Naive thymus-derived CD4-positive, alpha-beta T cell (primary cell): ENCODE data around the gene TMEM150A. TPM values are rescaled to one million over a fixed set of nuclear protein-coding genes. Genes with fewer than 3 reads are reported as not detected.

ENCODE experiments used
- ATAC-seq: fragments of 150-1000 bp; cut with Tn5 transposase; 2 replicates; pipeline ENCODE4 v1.10.0; 2021; ENCODE audit warnings: mild to moderate bottlenecking, moderate library complexity
- CTCF ChIA-PET: fragments of 350-600 bp; sonication (Branson Sonifier 250); formaldehyde crosslinking; loops from one replicate; lab custom pipeline; 2021; ENCODE audit warnings: antibody characterized with exemption; lab: Charles Lee
- POLR2A ChIA-PET: fragments of 350-600 bp; sonication (Branson Sonifier 250); formaldehyde crosslinking; loops from one replicate; lab custom pipeline; 2021; ENCODE audit warnings: antibody characterized with exemption, inconsistent platforms; lab: Charles Lee
- DNase-seq, 9 donors: peaks; one replicate each; pipeline versions ENCODE4 v3.0.0 to v3.0.0-alpha.2; 2020 to 2022; ENCODE audit warnings: mixed read lengths in 1 of 9
- H3K27ac ChIP-seq: one replicate; pipeline ENCODE4 v1.7.0; 2013; ENCODE audit warnings: mild to moderate bottlenecking, low read depth, low read length, moderate library complexity
- H3K27me3 ChIP-seq, 2 donors: one replicate each; pipeline ENCODE4 v1.7.0; 2013; ENCODE audit warnings: low read length in 2 of 2, mild to moderate bottlenecking in 2 of 2, moderate library complexity in 2 of 2; ENCODE audit not compliant: control insufficient read depth in 2 of 2, insufficient read depth in 2 of 2
- H3K36me3 ChIP-seq, 3 experiments: 1 replicate in 2 of 3; 2 replicates in 1 of 3; pipeline ENCODE4 v1.7.0; 2013; ENCODE audit warnings: low read length in 3 of 3, mild to moderate bottlenecking in 3 of 3, moderate library complexity in 1 of 3; ENCODE audit not compliant: insufficient read depth in 3 of 3, control insufficient read depth in 2 of 3
- H3K4me1 ChIP-seq, 2 donors: one replicate each; pipeline ENCODE4 v1.7.0; 2013; ENCODE audit warnings: low read length in 2 of 2, mild to moderate bottlenecking in 2 of 2, moderate library complexity in 1 of 2; ENCODE audit not compliant: control insufficient read depth in 2 of 2, insufficient read depth in 2 of 2
- H3K4me3 ChIP-seq: 2 replicates; pipeline ENCODE4 v1.7.0; 2013; ENCODE audit warnings: mild to moderate bottlenecking, low read length
- H3K9me3 ChIP-seq, 3 experiments: 1 replicate in 2 of 3; 2 replicates in 1 of 3; pipeline ENCODE4 v1.7.0; 2013; ENCODE audit warnings: low read length in 3 of 3; ENCODE audit not compliant: control insufficient read depth in 2 of 3
- H3K27ac Mint-ChIP-seq, 9 donors: one replicate each; pipeline ENCODE4 v1.8.0; 2020 to 2022; ENCODE audit warnings: mixed read lengths in 9 of 9, mild to moderate bottlenecking in 8 of 9, moderate library complexity in 5 of 9, inconsistent platforms in 2 of 9
- H3K27me3 Mint-ChIP-seq, 5 donors: one replicate each; pipeline ENCODE4 v1.8.0; 2021 to 2022; ENCODE audit warnings: mixed read lengths in 5 of 5, mild to moderate bottlenecking in 1 of 5
- H3K36me3 Mint-ChIP-seq, 5 donors: one replicate each; pipeline ENCODE4 v1.8.0; 2020 to 2022; ENCODE audit warnings: mixed read lengths in 5 of 5, mild to moderate bottlenecking in 3 of 5, inconsistent platforms in 1 of 5
- H3K4me1 Mint-ChIP-seq, 7 donors: one replicate each; pipeline ENCODE4 v1.8.0; 2020 to 2022; ENCODE audit warnings: mixed read lengths in 7 of 7, mild to moderate bottlenecking in 3 of 7, inconsistent platforms in 1 of 7
- H3K4me3 Mint-ChIP-seq, 10 donors: one replicate each; pipeline ENCODE4 v1.8.0; 2020 to 2022; ENCODE audit warnings: mild to moderate bottlenecking in 10 of 10, mixed read lengths in 10 of 10, moderate library complexity in 6 of 10, inconsistent platforms in 2 of 10
- H3K9me3 Mint-ChIP-seq, 11 donors: one replicate each; pipeline ENCODE4 v1.8.0; 2020 to 2022; ENCODE audit warnings: mixed read lengths in 11 of 11, mild to moderate bottlenecking in 4 of 11, inconsistent platforms in 1 of 11, moderate library complexity in 1 of 11
- intact Hi-C, 2 donors: fragments of 100-400 bp; cut with micrococcal nuclease; formaldehyde crosslinking; loops; one replicate each; pipeline ENCODE4 v1.15.1; 2023
- polyA plus RNA-seq, 2 donors: library from polyadenylated mRNA; unstranded; fragments of 300-500 nt; fragmentation: Illumina TruSeq; gene quantifications; one replicate each; pipeline ENCODE4 v1.2.3, GENCODE V29; 2021
- total RNA-seq, 6 experiments: library from RNA in 5 of 6; stranded (reverse) in 5 of 6; gene quantifications; 1 replicate in 5 of 6; 2 replicates in 1 of 6; pipeline ENCODE4 v1.2.3 and lab custom pipeline; 2021 to 2026

The TMEM150A gene
- total and polyA plus RNA-seq, 7 experiments from 2014 or later = 5.1 to 17.8 (median 11.2) TPM

DNA sequence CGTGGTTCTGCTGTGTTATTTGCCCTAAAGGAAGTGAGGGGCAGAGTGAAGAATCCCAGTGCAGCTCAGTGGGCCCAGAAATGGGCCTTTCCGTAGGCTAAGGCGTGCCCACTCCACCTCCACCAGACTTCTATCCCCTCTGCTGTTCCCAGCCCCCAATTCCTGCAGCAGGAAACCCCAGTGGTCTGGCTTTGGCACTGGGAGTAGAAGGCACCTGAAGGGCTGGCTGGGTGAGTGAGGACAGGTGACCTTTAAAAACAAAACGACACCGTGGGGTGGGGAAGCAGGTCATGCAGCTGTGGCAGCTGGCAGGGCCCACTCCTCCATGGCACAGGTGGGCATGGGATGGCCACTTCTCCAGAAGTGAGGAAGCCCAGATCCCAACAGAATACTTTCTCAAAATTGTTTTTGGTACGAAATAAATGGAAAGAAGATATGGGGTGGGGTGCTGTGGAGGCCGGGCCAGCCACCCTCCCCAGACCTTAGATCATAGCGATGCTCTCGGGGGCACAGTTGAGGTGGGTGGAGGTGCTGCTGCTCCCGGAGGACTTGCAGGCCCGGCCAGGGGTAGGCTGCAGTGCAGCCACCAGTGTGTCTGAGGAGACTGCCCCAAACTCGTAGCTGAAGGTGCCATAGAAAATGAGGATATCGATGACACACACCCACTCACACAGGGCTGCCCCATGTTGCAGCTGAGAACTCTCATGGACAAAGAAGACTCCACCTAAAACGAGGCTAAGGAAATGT is 3.7 kb downstream of the TMEM150A start:
- peaks cover 29 to 56% (median 42%) of the 10 kb centered on the region in 7 donors for H3K4me1 Mint-ChIP-seq
- peak overlapping the region in 2 of 9 donors; percentile 14 to 79 for H3K27ac Mint-ChIP-seq

DNA sequence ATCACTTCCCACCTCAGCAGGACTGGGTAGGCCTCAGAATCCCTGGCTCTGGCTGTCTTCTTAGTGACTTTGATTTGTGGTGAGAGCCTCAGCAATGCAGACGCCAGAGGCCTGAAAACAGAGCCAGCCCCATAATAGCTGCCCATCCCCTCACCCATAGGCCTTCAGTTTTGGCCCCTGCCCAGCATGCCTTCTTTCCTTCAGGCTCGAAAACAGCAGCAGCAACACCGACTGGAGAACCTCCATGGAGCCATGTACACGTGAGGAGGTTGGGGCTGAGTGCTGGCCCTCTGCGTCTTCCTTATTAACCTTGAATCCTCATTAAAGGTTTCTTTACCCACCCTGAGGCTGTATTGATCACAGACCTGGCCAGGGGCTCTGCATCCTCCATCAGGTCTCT is 5.3 kb downstream of the TMEM150A start:
- no peak overlapping the region for H3K4me3 ChIP-seq
- Mint-ChIP-seq H3K9me3 (peaks cover 0 to under 1% (median 0%) of the 10 kb centered on the region in 11 donors), H3K27ac (peak overlapping the region in 8 of 9 donors; percentile 6 to 99 (median 83)), H3K4me1 (peaks cover 20 to 55% (median 37%) of the 10 kb centered on the region in 7 donors), H3K27me3 (no peaks in the 10 kb centered on the region), H3K4me3 (peak overlapping the region; percentile 74 to 100 (median 97)), H3K36me3 (peaks cover 0 to 4% (median 0%) of the 10 kb centered on the region in 5 donors)
- peaks cover 15 to 20% of the 10 kb centered on the region in 2 donors for H3K4me1 ChIP-seq
- peaks cover 0 to 22% (median 0%) of the 10 kb centered on the region in 3 experiments for H3K36me3 ChIP-seq
- ATAC-seq (no peak), DNase-seq (no peak)
- ChIA-PET CTCF (interaction anchor here (1.6 kb wide), 1 partner anchor 40 kb away, joined by 4 read pairs; no protein-coding TSS in a partner anchor), POLR2A (interaction anchor here (1.1 to 5.3 kb wide), 5 partner anchors 8 to 59 kb away, joined by 3 to 85 read pairs (median 35); partner anchors contain the start of genes GGCX, VAMP5 and VAMP8)
- no peaks in the 10 kb centered on the region for H3K27me3 ChIP-seq
- no peaks in the 10 kb centered on the region for H3K9me3 ChIP-seq
- H3K27ac ChIP-seq = no peak overlapping the region
- intact Hi-C loops = no loop called here

More for the DNA sequence above, 3.7 kb downstream of the TMEM150A start:
- peaks cover 0 to 6% (median 0%) of the 10 kb centered on the region in 5 donors for H3K36me3 Mint-ChIP-seq
- peak overlapping the region in 1 of 10 donors; percentile 71 for H3K4me3 Mint-ChIP-seq
- Histone ChIP-seq H3K4me3 (no peak overlapping the region), H3K27me3 (no peaks in the 10 kb centered on the region), H3K36me3 (peaks cover 0 to 25% (median 0%) of the 10 kb centered on the region in 3 experiments), H3K27ac (no peak overlapping the region), H3K9me3 (no peaks in the 10 kb centered on the region), H3K4me1 (peaks cover 20 to 21% of the 10 kb centered on the region in 2 donors)
- no peak for ATAC-seq
- POLR2A ChIA-PET = interaction anchor here (0.5 to 3.3 kb wide), 5 partner anchors 9 to 78 kb away, joined by 3 to 13 read pairs (median 8); partner anchors contain the start of genes USP39, VAMP5 and VAMP8
- no peak for DNase-seq
- intact Hi-C loops = no loop called here
- peaks cover 0 to 2% (median 0%) of the 10 kb centered on the region in 5 donors for H3K27me3 Mint-ChIP-seq
- no peaks in the 10 kb centered on the region for H3K9me3 Mint-ChIP-seq
- CTCF ChIA-PET = no interaction called here

DNA sequence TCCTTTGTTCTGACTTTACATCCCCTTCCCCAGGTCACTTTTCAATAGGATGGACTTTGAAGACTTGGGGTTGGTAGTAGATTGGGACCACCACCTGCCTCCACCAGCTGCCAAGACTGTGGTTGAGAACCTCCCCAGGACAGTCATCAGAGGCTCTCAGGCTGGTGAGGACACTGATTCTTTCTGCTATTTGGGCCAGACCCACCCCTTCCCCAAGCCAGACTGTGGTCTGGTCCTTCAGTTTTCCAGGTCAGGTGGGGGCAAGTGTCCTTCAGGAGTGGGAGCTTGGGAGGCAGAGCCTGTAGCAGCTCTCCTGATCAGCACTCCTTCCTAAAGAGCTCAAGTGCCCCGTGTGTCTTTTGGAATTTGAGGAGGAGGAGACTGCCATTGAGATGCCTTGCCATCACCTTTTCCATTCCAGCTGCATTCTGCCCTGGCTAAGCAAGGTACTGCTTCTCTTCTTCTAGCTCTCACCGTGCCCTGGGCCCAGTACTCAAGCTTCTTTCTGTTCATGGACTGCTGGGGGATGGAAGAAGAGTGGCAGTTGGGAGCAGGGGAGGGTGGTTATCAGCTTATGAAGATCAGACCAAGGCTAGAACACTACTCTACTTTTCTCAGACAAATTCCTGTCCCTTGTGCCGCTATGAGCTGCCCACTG is 5.9 kb downstream of the TMEM150A start:
- H3K9me3 ChIP-seq = no peaks in the 10 kb centered on the region
- POLR2A ChIA-PET = interaction anchor here (1.2 to 5.3 kb wide), 7 partner anchors 8 to 844 kb away, joined by 3 to 85 read pairs (median 30); partner anchors contain the start of genes C2orf68, GGCX, KDM3A and VAMP5
- H3K36me3 ChIP-seq = peaks cover 0 to 22% (median 0%) of the 10 kb centered on the region in 3 experiments
- Mint-ChIP-seq H3K4me3 (peak overlapping the region; percentile 74 to 100 (median 97)), H3K27me3 (no peaks in the 10 kb centered on the region), H3K27ac (peak overlapping the region; percentile 58 to 99 (median 96)), H3K9me3 (peaks cover 0 to 2% (median 0%) of the 10 kb centered on the region in 11 donors), H3K36me3 (peaks cover 0 to 4% (median 0%) of the 10 kb centered on the region in 5 donors), H3K4me1 (peaks cover 21 to 51% (median 32%) of the 10 kb centered on the region in 7 donors)
- H3K27ac ChIP-seq = peak overlapping the region; percentile 88
- peaks cover 15 to 16% of the 10 kb centered on the region in 2 donors for H3K4me1 ChIP-seq
- intact Hi-C loops = no loop called here
- CTCF ChIA-PET = interaction anchor here (1.6 kb wide), 1 partner anchor 41 kb away, joined by 4 read pairs; no protein-coding TSS in a partner anchor
- no peak for DNase-seq
- H3K4me3 ChIP-seq = peak overlapping the region; percentile 89
- ATAC-seq = no peak
- no peaks in the 10 kb centered on the region for H3K27me3 ChIP-seq

DNA sequence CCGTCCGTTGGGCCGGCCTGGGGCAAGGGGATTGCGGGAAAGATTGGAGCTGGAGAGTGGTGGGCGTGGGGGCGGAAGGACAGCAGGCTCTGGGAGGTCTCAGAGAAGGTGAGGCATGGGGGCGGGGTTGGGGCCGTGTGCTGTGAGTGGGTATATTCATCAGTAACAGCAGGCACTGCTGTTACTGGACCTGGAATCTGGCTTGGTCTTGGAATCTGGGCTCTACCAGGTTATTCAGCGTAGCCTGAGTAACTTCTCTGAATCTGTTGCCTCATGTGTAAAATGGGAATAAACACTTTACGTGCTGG is 6.5 kb downstream of the TMEM150A start:
- peaks cover 0 to 2% (median 0%) of the 10 kb centered on the region in 11 donors for H3K9me3 Mint-ChIP-seq
- POLR2A ChIA-PET = interaction anchor here (0.9 to 5.3 kb wide), 13 partner anchors 9 to 845 kb away, joined by 3 to 85 read pairs (median 11); partner anchors contain the start of genes C2orf68, ELMOD3, GGCX and KDM3A
- H3K36me3 Mint-ChIP-seq = peaks cover 0 to 6% (median 0%) of the 10 kb centered on the region in 5 donors
- DNase-seq = no peak
- H3K27ac Mint-ChIP-seq = peak overlapping the region; percentile 93 to 99 (median 97)
- CTCF ChIA-PET = interaction anchor here (0.7 to 1.6 kb wide), 2 partner anchors 41 to 42 kb away, joined by 3 to 4 read pairs; no protein-coding TSS in a partner anchor
- Histone ChIP-seq H3K27ac (peak overlapping the region; percentile 88), H3K27me3 (no peaks in the 10 kb centered on the region), H3K4me3 (peak overlapping the region; percentile 89), H3K9me3 (no peaks in the 10 kb centered on the region), H3K36me3 (peaks cover 0 to 22% (median 0%) of the 10 kb centered on the region in 3 experiments), H3K4me1 (peaks cover 15 to 16% of the 10 kb centered on the region in 2 donors)
- peak overlapping the region; percentile 93 to 100 (median 98) for H3K4me3 Mint-ChIP-seq
- ATAC-seq = no peak
- intact Hi-C loops = no loop called here
- no peaks in the 10 kb centered on the region for H3K27me3 Mint-ChIP-seq
- H3K4me1 Mint-ChIP-seq = peaks cover 25 to 45% (median 31%) of the 10 kb centered on the region in 7 donors

DNA sequence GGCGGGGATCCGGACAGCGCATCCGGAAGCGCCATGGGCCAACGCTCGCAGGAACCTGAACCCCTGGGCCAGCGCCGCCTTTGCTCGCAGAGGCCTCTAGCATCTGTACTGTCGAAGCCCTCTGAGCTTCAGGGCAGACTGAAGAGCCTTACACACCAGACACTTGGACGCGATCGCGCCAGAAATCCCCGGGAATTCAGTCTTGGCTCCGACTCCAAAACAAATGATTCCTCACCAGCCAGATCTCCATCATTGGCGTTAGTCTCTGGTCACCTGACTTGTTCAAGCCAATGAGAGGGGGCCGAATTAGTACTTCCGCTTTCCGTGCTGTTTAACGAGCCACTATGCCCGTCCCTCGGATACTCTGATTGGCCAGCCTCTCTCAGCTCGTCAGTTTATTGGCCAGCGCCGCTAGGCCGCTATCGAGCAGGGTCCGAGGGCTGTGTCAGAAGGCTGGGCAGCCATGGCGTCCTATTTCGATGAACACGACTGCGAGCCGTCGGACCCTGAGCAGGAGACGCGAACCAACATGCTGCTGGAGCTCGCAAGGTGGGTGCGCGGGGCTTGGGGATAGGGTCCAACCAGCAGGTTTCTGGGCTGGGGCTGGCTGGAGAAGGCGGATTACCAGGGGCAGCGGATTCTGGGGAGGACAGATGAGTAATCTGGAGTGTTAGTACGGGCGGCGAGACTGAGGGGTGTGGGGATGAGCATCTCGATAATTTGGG is 7.0 kb downstream of the TMEM150A start, which contains the start of gene RNF181:
RNF181 (plus strand) TSS at position 445 of the 725 bp plus-strand sequence; CDS start at position 464, 19 bp downstream.
- peaks cover 0 to 2% (median 0%) of the 10 kb centered on the region in 11 donors for H3K9me3 Mint-ChIP-seq
- H3K4me3 Mint-ChIP-seq = peak within 1 kb of the TSS; percentile 93 to 100 (median 98)

More for the DNA sequence above, 7.0 kb downstream of the TMEM150A start, which contains the start of gene RNF181:
- Histone ChIP-seq H3K4me3 (peak within 1 kb of the TSS; percentile 89), H3K9me3 (no peaks in the 10 kb centered on the region), H3K27me3 (no peaks in the 10 kb centered on the region), H3K36me3 (peaks cover 0 to 22% (median 0%) of the 10 kb centered on the region in 3 experiments), H3K4me1 (peaks cover 15 to 16% of the 10 kb centered on the region in 2 donors), H3K27ac (peak within 1 kb of the TSS; percentile 88)
- intact Hi-C loops = loop anchor here (1.0 to 2.0 kb wide), 10 partner anchors 8 to 267 kb away; partner anchors contain the start of genes C2orf68 (in 2 of the 2), GGCX (in 2 of the 2), SH2D6 (in 2 of the 2) and MAT2A (in 1 of the 2)
- H3K4me1 Mint-ChIP-seq = peaks cover 25 to 48% (median 35%) of the 10 kb centered on the region in 7 donors
- peaks cover 0 to 6% (median 0%) of the 10 kb centered on the region in 5 donors for H3K36me3 Mint-ChIP-seq
- ATAC-seq = peak; percentile 99
- POLR2A ChIA-PET = interaction anchor here (0.9 to 5.3 kb wide), 18 partner anchors 9 to 846 kb away, joined by 3 to 85 read pairs (median 8); partner anchors contain the start of genes C2orf68, ELMOD3, GGCX and KDM3A
- peak within 1 kb of the TSS; percentile 93 to 99 (median 97) for H3K27ac Mint-ChIP-seq
- CTCF ChIA-PET = interaction anchor here (0.6 to 0.7 kb wide), 3 partner anchors 16 to 637 kb away, joined by 3 to 5 read pairs (median 3); no protein-coding TSS in a partner anchor
- no peaks in the 10 kb centered on the region for H3K27me3 Mint-ChIP-seq
- DNase-seq = peak; percentile 65 to 95 (median 90)
